ENCODE results near the gene HINT2.

GRCh38 chr9:35771075-35771433 is 43.8 kb downstream of the HINT2 start:
- TF ChIP-seq CTCF (IDR thresholded peaks at IDR 0.05) (no peak), ZFX (IDR thresholded peaks at IDR 0.05; ENCODE audit: borderline replicate concordance) (no peak)
